ENCODE measurements around the gene NLGN3.
"Not testable (repeated sequence)": the region's sequence is repeated elsewhere in the genome, so short reads cannot be mapped to it uniquely, and the experiment has no call there.

NLGN3 gene

DNA sequence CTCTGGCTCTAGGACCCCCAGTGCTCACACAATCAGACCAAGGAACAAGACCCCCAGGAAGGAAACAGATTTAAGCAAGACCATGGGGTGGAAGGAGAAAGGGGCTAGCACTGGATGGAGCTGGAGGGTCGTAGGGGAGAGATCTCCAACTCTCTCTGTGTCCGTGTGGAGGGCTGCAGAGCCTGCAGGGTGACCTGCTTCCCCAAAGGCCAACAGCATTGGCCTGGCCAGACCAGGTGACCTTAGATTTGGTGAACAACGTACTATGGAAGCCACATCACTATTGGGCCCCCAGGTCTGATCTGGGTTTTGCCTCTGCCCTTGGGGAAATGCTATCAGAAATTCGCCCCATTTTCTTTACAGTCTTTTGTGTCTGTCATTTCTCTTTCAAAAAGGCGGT lies 26.0 kb downstream of the NLGN3 start:
- no peak for DNase-seq (ENCODE audit: low spot score)

DNA sequence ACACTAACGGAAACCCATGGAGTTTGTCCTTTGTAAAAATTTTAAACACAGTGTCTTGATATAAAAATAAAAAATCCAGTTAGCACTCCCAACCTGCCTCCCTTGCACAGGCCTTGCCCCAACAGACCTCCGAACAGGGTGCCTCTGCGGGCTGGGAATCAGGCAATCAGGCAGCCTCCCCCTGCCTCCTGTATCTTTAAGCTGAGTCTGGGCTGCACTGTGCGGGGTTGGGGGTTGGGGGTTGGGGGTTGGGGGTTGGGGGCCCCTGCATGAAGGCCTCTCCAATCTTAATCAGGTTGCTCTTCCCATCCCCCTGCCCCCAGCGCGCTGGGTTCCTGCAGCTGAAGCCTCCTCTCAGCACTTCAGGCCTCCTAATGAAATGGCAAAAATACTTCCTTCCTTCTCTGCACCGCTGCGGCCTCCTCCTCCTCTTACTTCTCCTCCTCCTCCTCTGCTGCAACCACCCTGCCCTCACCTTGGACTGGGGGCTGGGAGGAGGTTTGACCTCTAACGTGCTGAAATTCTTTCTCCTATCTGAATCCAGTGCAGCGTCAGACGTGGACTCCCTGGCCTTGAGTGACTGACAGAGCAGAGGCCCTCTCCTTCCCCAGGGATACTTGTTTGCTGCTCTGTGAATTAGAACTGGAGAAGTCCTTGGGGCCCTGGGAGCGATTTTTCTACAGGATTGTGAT lies 26.6 kb downstream of the NLGN3 start:
- no peak for DNase-seq (ENCODE audit: low spot score)

DNA sequence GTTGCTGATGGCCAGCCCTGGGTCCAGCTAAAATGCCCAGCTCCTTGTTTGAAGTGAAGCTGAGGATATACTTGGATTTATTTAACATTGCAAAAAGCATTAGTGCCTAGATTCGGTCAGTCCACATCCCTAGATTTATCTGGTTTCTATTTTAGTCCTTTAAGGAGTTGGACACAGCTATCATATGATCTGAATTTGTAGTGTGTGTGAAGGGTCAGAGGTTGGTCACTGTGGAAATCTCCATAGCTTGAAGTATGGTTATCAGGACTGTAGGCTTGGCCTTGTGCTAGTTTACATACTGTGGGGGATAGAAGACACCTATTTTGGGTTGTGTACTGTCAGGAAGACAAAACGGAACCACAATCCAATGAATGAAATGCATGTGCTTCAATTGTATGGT lies 28.8 kb downstream of the NLGN3 start:
- DNase-seq (ENCODE audit: low spot score): no peak

DNA sequence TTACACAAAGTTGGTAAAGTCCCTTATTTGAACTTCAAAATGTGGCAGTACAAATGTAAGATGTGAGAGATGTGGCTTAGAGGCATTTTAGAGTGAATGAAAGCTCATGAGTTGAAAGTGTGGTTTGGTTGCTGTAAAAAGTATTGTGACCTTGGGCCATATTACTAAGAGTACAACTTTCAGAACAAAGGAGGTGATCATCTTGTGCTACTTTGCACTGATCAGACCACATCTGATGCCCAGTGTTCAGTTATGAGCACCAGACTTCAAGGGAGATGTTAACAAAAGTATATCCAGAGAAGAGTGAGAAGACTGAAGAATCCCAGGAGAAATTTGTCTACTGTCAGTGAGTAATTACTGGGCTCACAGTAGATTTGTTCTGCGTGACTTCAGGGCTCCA lies 30.2 kb downstream of the NLGN3 start:
- no peak for DNase-seq (ENCODE audit: low spot score)

DNA sequence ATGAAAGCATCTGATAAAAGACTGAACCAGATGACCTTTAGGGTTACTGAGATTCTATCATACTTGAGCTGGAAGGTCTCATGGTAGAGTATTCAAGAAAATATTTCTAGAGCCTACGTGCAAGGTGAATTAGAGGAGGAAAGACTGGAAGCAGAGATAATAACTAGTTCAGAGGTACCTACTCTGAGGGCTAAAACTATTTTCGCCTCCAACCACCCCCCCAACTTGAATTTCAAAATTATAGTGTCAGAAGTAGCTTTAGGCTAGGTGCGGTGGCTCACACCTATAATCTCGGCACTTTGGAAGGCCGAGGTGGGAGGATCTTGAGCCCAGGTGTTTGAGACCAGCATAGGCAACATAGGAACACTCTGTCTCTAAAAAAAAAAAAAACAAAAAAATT lies 30.9 kb downstream of the NLGN3 start:
- DNase-seq (ENCODE audit: low spot score): no peak

- no peak for DNase-seq (ENCODE audit: low spot score)
Observed at GRCh38 chrX:71177327-71177726, 32.7 kb downstream of the NLGN3 start.

- peak; percentile 77 for DNase-seq (ENCODE audit: low spot score)
Observed at GRCh38 chrX:71178908-71179307, 34.3 kb downstream of the NLGN3 start.

GRCh38 chrX:71180579-71181265 lies 36.1 kb downstream of the NLGN3 start:
- DNase-seq (ENCODE audit: low spot score): not testable (repeated sequence)

DNA sequence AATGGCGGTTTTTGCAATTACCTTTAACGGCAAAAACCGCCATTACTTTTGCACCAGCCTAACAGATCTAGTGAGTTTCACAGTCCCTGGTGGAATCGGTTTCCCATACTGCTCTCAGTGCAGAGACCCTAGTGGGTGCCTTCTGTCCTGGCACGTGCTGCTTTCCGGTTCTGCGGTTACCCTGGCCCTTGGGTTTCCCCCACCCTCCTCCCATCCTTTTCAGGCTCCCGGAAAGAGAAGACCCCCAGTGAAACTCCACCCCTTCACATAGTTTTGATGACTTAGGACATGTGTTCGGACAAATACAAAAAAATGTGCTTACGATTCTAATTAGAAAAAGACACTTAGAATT lies 36.9 kb downstream of the NLGN3 start:
- DNase-seq (ENCODE audit: low spot score): no peak

DNA sequence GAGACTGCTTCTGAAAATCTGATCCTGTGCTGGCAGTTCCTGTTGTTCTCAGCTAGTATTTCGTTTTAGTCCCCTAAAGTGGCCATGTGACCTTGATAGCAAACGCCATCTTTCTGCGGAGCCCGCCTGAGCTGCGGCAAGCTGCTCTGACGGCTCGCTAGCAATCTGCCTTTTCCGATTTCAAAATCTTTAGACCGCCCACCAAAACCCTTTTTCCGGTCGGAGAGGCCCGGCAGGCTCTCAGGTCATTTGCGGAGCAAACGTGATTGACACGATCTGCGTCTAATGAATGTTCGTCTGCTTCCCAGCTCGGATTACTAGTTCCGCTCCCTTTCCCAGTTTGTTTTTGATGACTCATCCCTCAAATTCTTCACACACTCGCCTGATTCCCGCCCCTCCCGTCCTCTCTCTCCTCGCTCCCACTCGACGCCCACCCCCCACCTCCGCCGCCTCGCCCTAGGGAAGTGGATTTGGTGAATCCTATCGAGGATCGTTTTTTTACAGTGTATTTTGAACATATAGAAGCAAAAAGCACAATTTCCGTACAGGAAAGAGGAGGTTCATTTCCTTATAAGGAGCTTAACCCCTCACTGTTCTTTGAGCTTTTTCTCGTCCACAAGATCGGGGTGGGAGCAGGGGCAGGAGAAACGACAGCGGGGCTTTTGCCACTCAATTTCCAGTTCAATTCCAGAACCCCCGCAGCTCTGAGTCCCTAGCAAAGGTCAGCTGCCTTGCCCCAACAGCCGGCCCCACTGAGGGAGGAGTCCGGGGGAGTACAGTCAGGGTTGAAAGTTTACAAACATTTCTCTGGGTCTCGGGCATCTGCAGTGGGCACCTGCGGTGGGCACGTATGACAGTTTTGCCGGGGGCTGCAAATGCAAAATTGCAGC lies 37.5 kb downstream of the NLGN3 start:
- DNase-seq (ENCODE audit: low spot score): peak; percentile 97

- peak; percentile 10 for DNase-seq (ENCODE audit: low spot score)
Observed at GRCh38 chrX:71182871-71183270, 38.2 kb downstream of the NLGN3 start.

DNA sequence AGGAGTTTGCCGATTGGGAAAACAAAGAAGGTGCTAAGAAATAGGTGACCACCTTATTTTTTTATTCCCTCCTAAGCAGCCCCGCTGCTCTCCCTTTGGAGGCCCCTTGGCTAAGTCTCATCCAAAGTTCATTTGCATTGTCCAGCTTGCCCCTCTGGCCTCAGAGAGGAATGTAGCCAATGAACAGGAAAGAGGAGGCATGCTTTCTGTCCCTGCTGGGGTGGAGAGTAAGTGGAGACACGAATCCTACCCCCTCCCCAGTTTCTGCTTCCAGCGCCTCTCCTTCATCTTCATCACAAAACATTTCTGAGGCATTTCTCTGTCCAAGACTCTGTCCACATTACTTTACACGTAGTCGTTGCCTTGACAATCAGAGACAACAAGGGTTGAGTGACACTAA lies 38.7 kb downstream of the NLGN3 start:
- DNase-seq (ENCODE audit: low spot score): no peak

GRCh38 chrX:71184092-71184491 lies 39.5 kb downstream of the NLGN3 start:
- DNase-seq (ENCODE audit: low spot score): no peak

DNA sequence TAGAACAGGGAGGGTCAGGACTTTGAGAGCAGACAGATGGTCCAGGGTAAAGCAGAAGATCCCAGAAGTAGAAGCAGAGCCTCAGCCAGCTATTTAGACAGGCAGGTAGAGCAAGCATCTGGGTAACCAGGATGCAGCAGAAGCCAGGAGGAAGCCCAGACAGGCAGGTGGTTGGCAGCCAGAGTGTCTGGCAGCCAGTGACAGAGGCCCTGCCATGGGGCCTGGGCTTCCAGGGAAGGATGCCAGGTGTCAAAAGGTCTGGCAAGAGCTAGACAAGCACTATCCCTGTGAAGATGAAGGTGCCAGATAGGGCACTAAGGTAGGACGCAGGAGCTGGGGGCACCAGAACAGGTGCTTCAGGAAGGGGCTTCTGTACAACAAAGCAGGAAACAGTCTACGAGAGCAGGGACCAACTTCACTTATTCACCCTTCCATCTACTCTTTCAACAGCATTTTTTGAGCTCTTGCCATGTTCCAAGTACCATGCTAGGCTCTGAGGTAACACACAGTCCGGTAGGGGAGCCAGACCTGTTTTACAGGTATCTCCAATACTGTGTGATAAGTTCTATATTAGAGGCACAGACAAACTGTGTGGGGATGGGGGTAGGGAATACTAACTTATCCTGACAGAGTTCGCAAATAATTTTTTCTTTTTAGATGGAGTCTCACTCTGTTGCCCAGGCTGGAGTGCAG lies 40.3 kb downstream of the NLGN3 start:
- peak; percentile 36 for DNase-seq (ENCODE audit: low spot score)

GRCh38 chrX:71191248-71191647 lies 46.6 kb downstream of the NLGN3 start:
- DNase-seq (ENCODE audit: low spot score): no peak

DNA sequence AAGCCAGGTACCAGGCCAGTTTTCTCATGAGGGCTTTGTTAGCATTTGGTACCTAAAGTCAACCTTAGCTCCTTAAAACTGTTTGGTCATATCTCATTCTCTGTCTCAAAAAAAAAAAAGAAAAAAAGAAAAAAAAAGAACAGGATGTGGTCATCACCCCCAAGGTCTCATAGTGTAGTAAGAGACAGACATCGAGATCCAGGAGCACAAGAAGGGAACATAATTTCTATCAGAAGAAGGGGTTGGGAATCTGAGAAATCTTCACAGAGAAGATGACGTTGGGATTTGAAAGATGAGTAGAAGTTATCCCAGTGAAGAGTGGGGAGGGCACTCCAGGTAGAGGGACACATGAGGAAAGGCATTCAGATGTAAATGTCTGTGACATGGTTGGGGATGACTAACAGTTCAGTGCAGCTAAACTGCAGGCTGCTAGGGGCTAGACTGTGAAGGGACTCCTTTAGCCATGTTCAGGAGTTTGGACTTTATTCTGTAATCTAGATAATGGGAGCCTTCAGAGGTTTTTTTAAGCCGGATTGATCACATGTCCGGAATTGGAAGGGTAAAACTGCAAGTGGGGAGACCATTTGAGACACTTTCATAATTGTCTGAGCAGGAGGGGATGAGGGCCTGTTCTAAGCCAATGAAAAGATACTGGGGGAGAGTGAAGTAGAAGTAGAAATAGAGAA lies 51.5 kb downstream of the NLGN3 start:
- DNase-seq (ENCODE audit: low spot score): no peak

DNA sequence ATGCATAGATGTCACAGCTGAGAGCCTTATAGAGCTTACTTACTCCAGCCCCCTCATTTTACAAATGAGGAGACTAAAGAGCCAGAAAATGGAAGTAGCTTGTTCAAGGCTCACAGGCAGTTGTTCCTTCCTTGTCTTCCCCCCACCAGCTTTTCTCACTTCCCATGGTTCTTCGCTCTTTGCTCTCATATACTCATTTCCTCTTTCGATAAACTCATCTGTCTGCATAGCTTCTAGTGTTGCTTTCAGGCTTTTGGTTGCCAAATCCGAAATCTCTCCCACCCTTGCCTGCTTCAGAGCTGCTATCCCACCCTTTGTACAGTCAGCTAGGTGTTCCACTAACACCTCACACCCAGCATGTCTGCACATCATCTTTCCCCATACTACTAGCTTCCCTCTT lies 53.4 kb downstream of the NLGN3 start:
- no peak for DNase-seq (ENCODE audit: low spot score)

DNA sequence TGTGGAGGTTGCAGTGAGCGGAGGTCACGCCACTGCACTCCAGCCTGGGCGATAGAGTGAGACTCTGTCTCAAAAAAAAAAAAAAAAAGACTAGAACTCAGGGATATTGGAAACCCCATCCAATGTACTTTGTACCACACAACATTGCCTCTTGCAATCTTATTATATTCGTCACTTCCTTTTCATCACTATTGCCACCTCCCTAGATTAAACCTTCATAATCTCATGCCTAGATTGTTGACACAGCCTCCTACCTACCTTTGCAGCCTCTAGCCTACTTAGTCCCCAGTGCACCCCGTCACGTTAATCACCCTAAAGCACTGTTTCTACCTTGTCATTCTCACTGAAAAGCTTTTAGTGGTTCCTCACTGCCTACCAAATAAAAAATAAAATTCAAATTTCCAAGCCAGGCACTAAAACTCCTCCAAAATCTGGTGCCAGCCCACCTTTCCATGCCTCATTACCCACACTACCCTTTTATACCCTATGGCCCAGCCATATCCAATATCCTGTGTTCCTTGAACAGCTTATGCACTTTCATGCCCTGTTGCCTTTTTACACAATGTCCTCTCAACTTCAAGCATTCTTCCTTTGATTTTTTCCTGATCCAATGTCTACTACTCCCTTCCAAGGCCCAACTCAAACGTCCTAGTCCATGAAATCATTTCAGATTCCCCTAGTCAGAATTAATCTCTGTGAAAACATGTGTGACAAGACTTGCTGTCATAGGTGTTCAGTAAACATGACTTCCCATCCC lies 54.8 kb downstream of the NLGN3 start:
- no peak for DNase-seq (ENCODE audit: low spot score)

GRCh38 chrX:71210816-71211215 lies 66.2 kb downstream of the NLGN3 start:
- DNase-seq (ENCODE audit: low spot score): no peak

DNA sequence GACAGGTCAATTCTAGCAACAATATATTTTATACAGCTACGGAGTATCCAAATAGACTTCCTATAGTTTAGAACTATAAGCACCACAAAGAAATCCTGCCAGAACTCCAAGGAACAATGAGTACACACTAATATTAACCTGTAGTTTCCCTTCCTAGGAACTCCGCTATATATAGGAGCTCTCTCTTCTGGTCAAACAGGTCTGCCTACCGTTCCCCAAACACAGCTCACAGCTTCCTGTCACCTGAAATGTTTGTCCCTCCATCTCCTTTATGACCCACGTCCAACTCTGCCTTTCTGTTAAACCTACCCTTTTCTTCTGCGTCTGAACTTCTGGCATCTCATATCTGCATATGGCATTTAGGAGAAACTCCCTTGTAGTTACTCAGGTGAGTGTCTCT lies 67.9 kb downstream of the NLGN3 start:
- no peak for DNase-seq (ENCODE audit: low spot score)

DNA sequence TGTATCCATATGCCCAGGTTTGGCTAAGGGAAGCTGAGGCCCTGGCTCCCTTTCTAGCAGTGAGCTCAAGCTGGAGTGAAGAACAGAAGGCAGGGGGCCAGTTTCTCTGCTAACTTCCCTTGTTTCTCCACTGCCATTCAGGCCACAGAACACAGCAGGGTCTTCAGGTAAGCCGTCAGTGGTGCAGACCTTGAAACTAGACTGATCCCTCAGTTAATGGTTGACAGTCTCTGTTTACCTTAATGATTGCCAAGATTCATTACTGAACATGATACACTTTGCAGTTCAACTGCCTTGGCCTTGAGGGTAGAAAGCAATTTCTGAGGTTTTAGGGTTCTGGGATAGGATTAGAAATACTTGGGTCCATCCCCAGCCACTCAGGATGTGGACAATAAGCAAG lies 69.5 kb downstream of the NLGN3 start:
- no peak for DNase-seq (ENCODE audit: low spot score)

All from cerebellar cortex (tissue), 1 donor.